ENCODE data around the gene HECTD4.

Gene HECTD4

DNA sequence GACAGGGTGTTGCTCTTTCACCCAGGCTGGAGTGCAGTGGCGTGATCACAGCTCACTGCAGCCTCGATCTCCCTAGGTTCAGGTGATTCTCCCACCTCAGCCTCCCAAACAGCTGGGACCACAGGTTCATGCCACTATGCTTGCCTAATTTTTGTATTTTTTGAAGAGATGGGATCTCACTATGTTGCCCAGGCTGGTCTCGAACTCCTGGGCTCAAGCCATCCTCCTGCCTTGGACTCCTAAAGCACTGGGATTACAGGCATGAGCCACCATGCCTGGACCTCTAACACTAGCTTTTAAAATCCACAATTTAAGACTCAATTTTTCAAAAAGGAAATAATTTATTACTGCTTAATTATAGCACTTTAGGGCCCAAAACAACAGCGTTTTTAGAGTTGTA is 149.0 kb downstream of the HECTD4 start:
- TF ChIP-seq GATA1 (IDR thresholded peaks at IDR 0.05; ENCODE audit: low read depth, low read length) (no peak), POLR2A (IDR thresholded peaks at IDR 0.05; ENCODE audit: low read length) (no peak)
- DNase-seq: no peak

DNA sequence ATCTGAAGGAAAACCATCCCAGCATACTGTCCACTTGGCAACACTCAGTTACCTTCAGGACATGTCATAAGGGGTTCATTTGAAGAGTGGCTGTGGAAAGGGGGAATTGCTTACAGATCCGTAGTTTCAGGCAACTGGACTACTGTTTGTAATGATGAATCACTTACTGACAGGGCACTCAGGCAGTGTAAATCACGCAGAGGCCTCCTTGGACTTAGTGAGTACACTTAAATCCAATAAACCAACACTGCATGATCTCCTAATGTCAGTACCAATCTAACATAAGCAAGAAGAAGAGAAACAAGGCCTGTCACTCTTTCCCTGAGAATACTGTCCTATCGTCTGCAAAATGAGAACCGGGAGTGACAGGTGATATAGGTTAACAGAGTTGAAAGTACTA is 152.1 kb downstream of the HECTD4 start:
- TF ChIP-seq GATA1 (IDR thresholded peaks at IDR 0.05; ENCODE audit: low read depth, low read length) (no peak), POLR2A (IDR thresholded peaks at IDR 0.05; ENCODE audit: low read length) (no peak)
- DNase-seq: no peak

DNA sequence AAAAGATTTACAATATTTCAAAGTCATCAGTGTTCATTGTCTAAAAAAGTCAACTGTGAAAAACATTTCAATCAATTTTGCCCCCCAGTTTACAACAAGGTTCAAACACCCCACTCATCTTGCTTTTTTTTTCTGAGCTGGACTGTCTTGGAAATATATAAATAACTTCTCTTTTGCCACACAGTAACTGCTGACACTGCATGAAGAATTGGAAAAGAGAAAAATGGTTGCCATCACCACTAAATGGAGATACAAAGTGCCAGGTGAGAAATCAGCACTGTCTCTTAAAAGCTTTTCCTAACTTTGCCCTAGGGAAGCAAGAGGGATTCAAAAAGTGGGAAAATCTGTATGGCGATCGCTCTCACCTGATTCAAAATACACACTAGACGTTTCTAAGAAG is 155.5 kb downstream of the HECTD4 start:
- DNase-seq: no peak
- TF ChIP-seq GATA1 (IDR thresholded peaks at IDR 0.05; ENCODE audit: low read depth, low read length) (no peak), POLR2A (IDR thresholded peaks at IDR 0.05; ENCODE audit: low read length) (no peak)

DNA sequence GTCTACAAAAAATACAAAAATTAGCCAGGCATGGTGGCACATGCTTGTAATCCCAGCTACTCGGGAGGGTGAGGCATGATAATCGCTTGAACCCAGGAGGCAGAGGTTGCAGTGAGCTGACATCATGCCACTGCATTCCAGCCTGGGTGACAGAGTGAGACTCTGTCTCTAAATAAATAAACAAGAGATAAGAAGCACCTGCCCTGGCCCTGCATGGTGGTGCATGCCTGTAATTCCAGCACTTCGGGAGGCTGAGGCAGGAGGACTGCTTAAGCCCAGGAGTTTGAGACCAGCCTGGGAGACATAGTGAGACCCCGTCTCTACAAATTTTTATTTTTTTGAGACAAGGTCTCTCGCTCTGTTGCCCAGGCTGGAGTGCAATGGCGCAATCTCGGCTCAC is 161.6 kb downstream of the HECTD4 start:
- peak in 1 of 2 experiments; percentile 40 for DNase-seq

DNA sequence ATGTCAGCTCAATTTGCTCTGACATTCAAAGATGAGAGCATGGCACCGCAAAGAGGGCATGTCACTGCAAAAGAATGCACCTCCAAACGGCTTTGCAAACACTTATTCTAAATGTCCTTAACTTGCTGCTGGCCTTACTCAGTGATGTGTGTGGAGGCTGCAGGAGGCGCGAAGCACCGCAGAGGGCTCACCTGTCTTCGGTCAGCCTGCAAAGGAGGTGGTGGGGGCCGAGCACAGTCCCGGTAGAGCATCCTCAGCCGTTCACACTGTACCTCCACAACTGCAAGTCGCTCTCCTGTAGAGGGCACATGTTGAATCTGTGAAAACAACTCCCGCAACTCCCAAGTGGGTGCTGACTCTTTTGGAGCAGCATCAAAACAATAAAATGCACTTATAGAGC is 163.0 kb downstream of the HECTD4 start:
- DNase-seq: no peak
- TF ChIP-seq POLR2A (IDR thresholded peaks at IDR 0.05; ENCODE audit: low read length) (no peak), GATA1 (IDR thresholded peaks at IDR 0.05; ENCODE audit: low read depth, low read length) (no peak)

DNA sequence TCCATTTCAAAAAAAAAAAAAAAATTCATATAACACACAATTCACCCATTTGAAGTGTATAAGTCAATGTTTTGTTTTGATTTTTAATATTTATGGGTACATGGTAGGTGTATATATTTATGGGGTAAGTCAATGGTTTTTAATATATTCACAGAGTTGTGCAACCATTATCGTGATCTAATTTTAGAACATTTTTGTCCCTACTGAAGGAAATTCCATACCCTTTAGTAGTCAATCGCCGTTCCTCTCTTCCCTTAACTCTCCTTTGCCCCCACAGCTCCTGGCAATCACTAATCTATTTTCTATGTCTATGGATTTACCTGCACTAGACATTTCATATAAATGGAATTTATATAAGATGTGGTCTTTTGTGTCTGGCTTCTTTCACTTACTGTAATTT is 164.1 kb downstream of the HECTD4 start:
- DNase-seq: no peak

DNA sequence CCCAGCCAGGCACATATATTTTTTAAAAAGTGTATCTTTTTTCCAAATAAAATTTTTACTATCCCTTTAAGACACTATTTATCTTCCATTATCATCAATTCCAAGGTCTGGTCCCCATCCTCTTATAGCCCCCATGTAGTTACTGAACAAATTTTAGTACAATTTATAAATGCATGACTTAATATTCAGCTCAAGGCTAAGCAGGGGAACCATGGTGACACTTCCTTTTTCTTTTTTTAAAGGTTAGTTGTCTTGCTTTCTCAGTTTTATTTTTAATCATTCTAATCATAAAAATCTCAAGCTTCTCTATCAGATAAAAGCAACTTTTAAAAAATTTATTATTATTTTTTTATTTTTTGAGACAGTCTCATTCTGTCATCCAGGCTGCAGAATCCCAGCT is 164.6 kb downstream of the HECTD4 start:
- no peak for TF ChIP-seq GATA1 (IDR thresholded peaks at IDR 0.05; ENCODE audit: low read depth, low read length)
- no peak for TF ChIP-seq POLR2A (IDR thresholded peaks at IDR 0.05; ENCODE audit: low read length)
- DNase-seq: no peak

More for the DNA sequence above, 164.1 kb downstream of the HECTD4 start:
- no peak for TF ChIP-seq GATA1 (IDR thresholded peaks at IDR 0.05; ENCODE audit: low read depth, low read length)

DNA sequence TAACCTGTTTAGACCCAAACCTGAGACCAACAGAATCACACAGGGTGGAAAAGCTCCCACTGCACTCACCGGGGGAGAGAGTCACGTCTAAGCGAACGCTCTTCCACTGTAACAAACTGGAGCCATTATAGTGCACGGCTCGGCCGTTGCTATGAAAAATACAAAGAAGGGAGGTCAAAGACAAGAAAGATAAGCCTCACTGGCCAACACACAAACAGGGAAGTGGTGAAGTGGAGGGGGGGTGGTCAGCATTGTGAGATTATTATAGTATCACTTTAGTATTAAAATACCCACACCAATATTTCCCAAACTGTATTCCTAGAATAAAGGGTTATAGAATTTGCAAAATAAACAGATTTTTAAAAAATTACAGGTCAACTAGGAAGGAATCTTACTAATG is 166.0 kb downstream of the HECTD4 start:
- TF ChIP-seq GATA1 (IDR thresholded peaks at IDR 0.05; ENCODE audit: low read depth, low read length) (no peak), POLR2A (IDR thresholded peaks at IDR 0.05; ENCODE audit: low read length) (no peak)
- no peak for DNase-seq

DNA sequence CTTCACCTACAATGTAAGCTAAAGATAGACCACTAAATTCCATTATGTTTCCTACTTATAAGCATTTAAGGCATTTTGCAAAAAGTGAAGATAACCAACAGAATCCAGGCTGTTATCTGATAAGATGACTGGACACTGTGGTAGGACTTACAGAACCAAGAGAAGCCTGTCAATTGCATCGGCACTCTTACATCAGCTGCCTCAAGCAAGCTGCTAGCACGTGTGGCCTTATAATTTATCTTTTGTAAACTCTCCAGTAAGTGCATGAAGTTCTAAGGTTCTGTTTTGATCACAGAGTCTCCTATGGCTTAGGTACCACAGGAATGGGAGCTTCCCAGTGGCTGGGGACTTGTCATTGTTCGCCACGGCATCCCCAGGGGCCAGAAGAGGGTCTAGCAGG is 168.2 kb downstream of the HECTD4 start:
- TF ChIP-seq GATA1 (IDR thresholded peaks at IDR 0.05; ENCODE audit: low read depth, low read length) (no peak), POLR2A (IDR thresholded peaks at IDR 0.05; ENCODE audit: low read length) (no peak)

DNA sequence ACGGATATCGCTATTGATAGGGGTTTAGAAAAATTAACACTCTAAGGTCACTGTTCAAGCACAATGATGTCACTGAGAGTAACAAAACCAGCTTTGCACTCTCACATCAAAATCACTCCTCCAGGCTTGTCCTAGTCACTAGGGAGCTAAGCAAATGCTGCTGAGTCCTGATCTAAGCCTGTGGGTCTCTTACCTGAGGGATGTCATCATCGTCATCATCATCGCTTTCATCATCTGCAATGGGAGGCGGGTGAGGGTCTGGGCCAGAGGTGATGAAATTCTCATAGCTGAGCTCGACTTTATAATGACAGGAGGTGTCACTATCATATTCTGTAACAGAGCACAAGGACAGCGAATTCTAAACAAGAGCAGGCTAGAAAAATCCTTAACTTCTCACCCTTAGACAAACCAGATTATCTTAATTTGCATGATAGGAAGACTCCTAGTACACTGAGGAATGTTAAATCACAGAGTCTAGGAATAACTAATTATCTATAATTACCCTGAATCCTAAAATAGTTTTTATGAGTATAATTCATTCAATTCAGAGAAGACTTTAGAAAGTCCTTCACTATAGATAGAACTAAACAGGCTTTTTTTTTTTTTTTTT is 173.8 kb downstream of the HECTD4 start:
- no peak for DNase-seq
- TF ChIP-seq POLR2A (IDR thresholded peaks at IDR 0.05; ENCODE audit: low read length) (no peak), GATA1 (IDR thresholded peaks at IDR 0.05; ENCODE audit: low read depth, low read length) (no peak)

More for the DNA sequence above, 168.2 kb downstream of the HECTD4 start:
- peak; percentile 27 to 54 for DNase-seq

DNA sequence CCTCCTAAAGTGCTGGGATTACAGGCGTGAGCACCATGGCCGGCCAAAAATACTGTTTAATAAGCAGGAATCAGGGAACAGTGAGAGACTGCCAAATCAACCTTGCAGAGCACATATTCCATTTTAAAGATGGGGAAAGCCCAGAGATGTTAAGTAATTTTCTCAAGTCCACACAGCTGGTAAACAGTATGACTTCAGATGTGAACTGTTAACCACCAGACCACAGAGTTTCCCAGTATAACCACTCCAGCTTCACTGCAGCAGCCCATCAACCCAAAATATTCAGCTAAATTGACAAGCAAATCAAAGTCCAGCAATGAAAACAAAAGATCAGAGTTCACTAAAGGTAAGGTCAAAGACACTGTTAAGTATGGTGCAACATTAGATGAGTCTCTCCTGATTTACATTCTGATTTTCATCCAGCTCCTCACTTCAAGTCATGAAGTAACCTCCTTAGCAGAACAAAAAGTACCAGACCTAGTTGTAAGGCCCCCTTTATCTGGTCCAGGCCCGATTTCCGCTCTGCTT is 174.8 kb downstream of the HECTD4 start:
- DNase-seq: no peak
- TF ChIP-seq GATA1 (IDR thresholded peaks at IDR 0.05; ENCODE audit: low read depth, low read length) (no peak), POLR2A (IDR thresholded peaks at IDR 0.05; ENCODE audit: low read length) (no peak)

DNA sequence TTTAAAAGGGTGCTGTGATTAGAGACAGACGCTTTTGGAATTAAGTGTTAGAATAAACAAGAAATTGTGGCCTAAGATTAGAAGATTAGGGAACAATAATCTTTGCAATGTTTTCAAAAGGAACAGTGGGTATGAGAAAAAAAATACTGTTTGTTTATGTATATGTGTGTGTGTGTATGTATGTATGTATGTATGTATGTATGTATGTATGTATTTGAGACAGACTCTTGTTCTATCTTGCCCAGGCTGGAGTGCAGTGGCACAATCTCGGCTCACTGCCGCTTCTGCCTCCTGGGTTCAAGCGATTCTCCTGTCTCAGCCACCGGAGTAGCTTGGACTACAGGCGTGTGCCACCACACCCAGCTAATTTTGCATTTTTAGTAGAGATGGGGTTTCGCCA is 175.3 kb downstream of the HECTD4 start:
- no peak for DNase-seq
- TF ChIP-seq GATA1 (IDR thresholded peaks at IDR 0.05; ENCODE audit: low read depth, low read length) (no peak), POLR2A (IDR thresholded peaks at IDR 0.05; ENCODE audit: low read length) (no peak)

DNA sequence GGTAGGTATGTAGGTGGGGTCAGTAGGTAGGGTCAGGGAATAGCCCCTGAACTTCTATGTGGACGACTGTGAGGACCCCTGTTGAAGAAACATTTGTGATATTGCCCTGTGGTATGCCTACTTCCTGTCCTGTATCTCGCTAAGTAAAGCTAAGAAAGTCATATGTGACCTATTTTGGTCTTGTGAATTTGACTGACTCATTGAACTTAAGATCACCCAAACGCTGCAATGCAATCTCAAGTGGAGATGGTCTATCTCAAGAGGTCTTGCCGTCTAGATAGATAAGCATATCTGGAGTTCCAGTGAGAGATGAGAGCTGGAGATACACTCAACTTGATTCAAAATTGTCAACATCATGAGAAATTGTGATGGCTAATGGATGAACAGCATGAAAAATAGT is 183.1 kb downstream of the HECTD4 start:
- TF ChIP-seq POLR2A (IDR thresholded peaks at IDR 0.05; ENCODE audit: low read length): no peak
- no peak for TF ChIP-seq GATA1 (IDR thresholded peaks at IDR 0.05; ENCODE audit: low read depth, low read length)
- peak; percentile 44 to 73 for DNase-seq

DNA sequence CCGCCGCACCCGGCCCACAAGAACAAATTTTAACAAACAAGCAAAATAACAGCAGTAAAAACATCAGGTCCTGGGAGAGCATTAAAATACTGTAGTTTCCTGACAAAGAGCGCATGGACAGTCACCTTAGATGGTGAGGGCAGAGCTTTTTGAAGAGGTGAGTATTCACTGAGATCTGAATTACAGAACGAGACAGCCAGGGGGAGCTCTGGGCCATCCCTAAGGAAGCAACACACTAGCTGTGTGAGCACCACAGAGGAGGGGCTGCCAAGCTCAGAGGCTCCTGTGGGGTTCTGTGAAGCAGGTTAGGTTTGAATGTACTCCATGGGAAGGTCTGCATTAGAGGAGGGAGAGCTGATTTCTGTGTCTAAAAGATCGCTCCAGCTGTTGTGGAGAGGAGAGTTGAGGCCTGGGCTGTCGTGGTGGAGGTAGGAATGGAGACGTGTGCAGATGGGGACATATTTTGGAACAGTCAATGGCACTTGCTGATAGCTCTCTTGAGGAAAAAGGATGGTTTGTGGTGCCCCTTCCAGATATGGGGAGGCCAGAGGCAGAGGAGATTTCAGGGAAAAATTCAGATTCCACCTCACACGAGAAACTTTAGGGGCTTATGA is 184.0 kb downstream of the HECTD4 start:
- TF ChIP-seq POLR2A (IDR thresholded peaks at IDR 0.05; ENCODE audit: low read length) (no peak), GATA1 (IDR thresholded peaks at IDR 0.05; ENCODE audit: low read depth, low read length) (no peak)
- DNase-seq: peak; percentile 77 to 82

DNA sequence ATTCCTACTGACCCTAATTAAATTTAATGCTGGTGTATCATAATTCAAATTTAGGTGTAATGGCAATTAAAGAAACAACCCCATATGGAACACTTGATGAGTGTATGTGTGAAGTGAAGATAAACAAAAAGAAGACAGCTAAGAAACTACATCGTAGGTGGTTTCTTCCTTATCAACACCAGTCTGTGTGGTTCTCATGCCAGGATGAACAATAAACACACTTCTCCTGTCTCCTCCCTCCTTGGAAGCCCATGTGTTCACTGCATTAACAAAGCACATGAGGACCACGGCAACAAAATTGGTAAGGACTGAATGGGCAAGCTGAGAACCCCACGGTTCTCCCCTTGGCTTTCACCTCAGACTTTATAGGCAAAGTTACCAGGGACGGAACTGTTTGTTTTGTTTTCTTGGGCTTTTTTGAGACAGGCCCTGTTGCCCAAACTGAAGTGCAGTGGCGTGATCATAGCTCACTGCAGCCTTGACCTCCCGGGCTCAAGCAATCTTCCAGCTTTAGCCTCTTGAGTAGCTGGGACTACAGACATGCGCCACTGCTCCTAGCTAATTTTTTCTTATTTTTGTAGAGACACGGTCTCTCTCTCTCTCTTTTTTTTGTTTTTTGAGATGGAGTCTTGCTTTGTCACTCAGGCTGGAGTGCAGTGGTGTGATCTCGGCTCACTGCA is 185.9 kb downstream of the HECTD4 start:
- DNase-seq: peak in 1 of 2 experiments; percentile 23
- TF ChIP-seq GATA1 (IDR thresholded peaks at IDR 0.05; ENCODE audit: low read depth, low read length) (no peak), POLR2A (IDR thresholded peaks at IDR 0.05; ENCODE audit: low read length) (no peak)

All from erythroblast (primary cell).